ENCODE results near the gene KCTD5.

The KCTD5 gene

DNA sequence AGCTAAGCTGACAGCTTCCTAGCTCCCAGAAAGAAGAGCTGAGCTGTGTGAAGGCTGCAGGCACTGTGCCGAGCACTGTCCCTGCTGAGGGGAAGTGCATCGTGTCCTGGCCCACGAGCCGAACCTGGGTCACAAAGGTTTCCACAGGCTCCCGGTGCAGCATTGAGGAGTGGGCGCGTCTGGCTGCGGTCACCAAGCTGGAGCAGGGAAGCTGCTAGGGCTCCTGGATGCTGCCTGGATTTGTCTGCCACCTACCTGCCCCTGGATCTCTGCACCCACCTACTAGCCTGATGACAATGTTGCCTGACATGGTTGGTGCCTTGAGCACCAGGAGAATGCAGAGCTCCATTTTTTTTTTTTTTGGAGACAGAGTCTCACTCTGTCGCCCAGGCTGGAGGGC, 63.6 kb downstream of the KCTD5 start:
- no peak for DNase-seq (ENCODE audit: low read depth, low spot score)
- H3K4me3 ChIP-seq (ENCODE audit: low read depth, low read length): no peak overlapping the region
- TF ChIP-seq, protein P1, sequence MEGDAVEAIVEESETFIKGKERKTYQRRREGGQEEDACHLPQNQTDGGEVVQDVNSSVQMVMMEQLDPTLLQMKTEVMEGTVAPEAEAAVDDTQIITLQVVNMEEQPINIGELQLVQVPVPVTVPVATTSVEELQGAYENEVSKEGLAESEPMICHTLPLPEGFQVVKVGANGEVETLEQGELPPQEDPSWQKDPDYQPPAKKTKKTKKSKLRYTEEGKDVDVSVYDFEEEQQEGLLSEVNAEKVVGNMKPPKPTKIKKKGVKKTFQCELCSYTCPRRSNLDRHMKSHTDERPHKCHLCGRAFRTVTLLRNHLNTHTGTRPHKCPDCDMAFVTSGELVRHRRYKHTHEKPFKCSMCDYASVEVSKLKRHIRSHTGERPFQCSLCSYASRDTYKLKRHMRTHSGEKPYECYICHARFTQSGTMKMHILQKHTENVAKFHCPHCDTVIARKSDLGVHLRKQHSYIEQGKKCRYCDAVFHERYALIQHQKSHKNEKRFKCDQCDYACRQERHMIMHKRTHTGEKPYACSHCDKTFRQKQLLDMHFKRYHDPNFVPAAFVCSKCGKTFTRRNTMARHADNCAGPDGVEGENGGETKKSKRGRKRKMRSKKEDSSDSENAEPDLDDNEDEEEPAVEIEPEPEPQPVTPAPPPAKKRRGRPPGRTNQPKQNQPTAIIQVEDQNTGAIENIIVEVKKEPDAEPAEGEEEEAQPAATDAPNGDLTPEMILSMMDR (IDR thresholded peaks at IDR 0.05; ENCODE audit: low read depth, low read length): no peak
- in situ Hi-C loops (cut with HindIII; ENCODE audit: low sequenced_read_pairs): no loop called here

DNA sequence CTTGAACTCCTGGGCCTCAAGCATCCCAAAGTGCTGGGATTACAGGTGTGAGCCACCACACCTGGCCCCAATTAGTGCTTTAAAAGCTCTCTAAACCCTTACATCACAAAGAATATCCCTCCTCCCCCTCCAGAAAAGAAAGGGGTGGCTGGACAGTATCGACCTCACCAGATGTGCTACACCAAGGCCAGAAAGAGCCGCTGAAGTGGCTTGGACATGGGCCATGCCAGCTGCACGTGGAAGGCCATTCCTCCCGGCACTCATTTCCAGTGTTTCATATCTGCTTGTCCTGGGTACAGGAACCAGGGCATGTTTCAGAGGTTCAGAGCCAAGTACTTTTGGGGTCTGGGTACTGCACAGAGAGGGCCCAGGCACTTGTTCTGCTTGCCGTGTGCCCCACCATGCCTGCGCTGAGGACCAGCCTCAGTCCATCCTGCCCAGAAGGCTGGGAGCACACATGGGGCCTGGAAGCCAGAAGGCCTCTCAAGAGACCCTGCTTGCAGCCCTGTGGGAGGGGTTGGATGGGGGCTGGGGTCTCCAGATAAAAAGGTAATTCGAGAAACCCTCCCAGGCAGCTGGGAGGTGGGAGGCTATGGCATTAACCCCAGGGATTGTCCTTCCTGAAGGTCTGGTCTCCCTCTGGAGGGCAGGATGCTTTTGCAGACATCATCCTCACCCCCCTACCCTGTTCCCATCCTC, 66.6 kb downstream of the KCTD5 start:
- no peak for DNase-seq (ENCODE audit: low read depth, low spot score)
- TF ChIP-seq, protein P1 (IDR thresholded peaks at IDR 0.05; ENCODE audit: low read depth, low read length): no peak
- in situ Hi-C loops (cut with HindIII; ENCODE audit: low sequenced_read_pairs): no loop called here
- H3K4me3 ChIP-seq (ENCODE audit: low read depth, low read length): no peak overlapping the region

DNA sequence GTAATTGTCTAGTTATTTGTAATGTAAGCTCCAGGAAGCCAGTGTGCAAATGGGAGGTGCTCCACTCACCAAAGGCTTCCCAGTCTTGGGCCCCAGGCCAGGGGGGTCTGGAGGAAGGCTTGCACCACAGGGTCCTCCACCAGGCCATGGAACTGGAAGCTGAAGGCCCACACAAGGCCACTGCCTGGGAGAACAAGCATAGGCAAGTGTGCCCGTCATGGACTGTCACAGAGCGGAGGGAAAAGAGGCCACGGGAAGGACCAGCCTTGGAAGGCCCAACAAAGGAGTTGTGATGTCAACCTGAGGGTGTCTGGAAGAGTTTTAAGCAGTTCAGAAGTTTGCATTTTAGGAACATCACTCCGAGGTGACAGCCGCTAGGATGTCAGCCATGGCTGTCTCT, 67.2 kb downstream of the KCTD5 start:
- in situ Hi-C loops (cut with HindIII; ENCODE audit: low sequenced_read_pairs): no loop called here
- TF ChIP-seq, protein P1 (IDR thresholded peaks at IDR 0.05; ENCODE audit: low read depth, low read length): no peak
- no peak for DNase-seq (ENCODE audit: low read depth, low spot score)
- H3K4me3 ChIP-seq (ENCODE audit: low read depth, low read length): no peak overlapping the region

DNA sequence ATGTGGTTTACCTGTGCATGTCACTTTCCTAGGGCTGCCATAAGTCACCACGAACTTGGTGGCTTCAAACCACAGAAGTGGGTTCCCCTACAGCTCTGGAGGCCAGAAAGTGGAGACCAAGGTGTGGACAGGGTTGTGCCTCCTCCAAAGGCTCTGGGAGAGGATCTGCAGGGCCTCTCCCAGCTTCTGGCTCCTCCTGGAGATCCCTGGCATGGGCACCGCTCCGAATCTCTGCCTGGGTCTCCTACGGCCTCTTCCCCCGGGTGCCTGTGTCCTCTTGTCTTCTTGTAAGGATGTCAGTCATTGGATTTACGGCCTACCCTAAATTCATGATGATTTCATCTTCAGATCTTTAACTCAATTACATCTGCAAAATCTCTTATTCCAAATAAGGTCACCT, 67.6 kb downstream of the KCTD5 start:
- in situ Hi-C loops (cut with HindIII; ENCODE audit: low sequenced_read_pairs): no loop called here
- H3K4me3 ChIP-seq (ENCODE audit: low read depth, low read length): no peak overlapping the region
- DNase-seq (ENCODE audit: low read depth, low spot score): no peak
- TF ChIP-seq, protein P1 (IDR thresholded peaks at IDR 0.05; ENCODE audit: low read depth, low read length): no peak

DNA sequence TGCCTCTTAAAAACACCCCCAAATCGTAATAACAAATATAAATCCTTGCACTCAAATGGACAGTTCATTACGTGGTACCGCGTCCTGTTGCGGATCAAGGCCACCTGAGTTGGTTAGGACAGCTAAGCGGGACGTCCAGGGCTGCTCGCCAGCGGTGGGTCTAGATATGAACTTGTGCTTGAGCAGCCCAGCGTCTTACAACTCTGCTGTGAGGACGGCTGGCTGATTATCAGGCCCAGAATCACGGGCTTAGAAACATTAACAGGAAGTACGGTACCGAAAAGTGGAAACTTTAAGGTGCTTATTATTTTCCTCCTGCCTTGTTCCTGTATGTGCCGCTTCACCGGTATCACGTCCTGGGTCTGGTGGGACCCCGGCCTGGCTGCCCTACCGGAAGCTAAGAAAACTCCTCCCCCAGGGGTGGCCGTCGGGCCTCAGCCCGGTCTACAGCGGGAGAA, 69.3 kb downstream of the KCTD5 start:
- no peak for DNase-seq (ENCODE audit: low read depth, low spot score)
- in situ Hi-C loops (cut with HindIII; ENCODE audit: low sequenced_read_pairs): no loop called here
- TF ChIP-seq, protein P1 (IDR thresholded peaks at IDR 0.05; ENCODE audit: low read depth, low read length): no peak
- H3K4me3 ChIP-seq (ENCODE audit: low read depth, low read length): peak overlapping the region; percentile 64

DNA sequence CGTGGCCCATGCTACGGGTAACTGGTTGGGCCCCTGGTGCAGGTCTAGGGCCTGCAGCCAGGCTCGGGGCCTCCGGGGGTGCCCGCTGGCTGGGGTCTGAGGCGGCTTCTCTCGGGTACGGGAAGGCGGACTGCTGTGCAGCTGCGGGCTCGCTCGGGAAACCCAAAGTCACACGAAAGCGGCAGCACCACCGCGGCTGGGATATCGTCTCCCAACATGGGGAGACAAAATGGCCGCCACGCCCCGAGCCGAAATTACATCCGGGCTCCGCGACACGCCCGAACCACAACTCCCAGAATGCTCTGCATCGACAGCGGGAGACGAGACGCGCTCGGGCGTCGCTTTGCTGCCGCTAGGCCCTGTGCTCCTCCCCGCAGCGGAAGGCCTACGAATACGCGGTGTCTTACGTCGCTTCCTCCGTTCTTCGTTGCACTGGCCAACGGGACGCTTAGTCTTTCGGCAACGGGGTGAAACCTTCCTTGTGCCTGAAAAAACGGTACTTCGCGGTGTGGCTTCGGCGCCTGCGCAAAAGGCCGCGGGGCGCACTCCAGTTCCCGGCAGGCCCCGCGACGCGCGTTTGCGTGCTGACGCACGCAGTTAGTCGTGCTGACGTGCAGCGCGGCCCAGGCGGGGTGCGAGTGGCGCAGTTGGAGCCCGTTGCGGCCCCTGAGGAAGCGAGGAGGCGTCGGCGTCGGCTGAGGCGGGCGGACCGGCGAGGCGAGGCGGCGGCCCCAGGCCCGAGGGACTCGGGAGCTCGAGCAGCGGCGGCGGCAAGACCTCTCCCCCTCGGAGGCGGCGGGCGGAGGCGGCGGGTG, 69.9 kb downstream of the KCTD5 start, which contains the start of gene SRRM2:
Gene SRRM2, plus strand, starts transcription at position 604 of the 815 bp plus-strand sequence. CDS start 3,727 bp downstream, outside the sequence.
- in situ Hi-C loops (cut with HindIII; ENCODE audit: low sequenced_read_pairs): no loop called here
- peak within 1 kb of the TSS; percentile 64 for H3K4me3 ChIP-seq (ENCODE audit: low read depth, low read length)
- TF ChIP-seq, protein P1 (IDR thresholded peaks at IDR 0.05; ENCODE audit: low read depth, low read length): no peak
- DNase-seq (ENCODE audit: low read depth, low spot score): peak; percentile 98
